ENCODE results near the gene GNAL. TPM values are rescaled to one million over a fixed set of nuclear protein-coding genes. Genes with fewer than 3 reads are reported as not detected.
"Not testable (repeated sequence)": the region's sequence is repeated elsewhere in the genome, so short reads cannot be mapped to it uniquely, and the experiment has no call there.

The GNAL gene
- total RNA-seq, 1 donor from 2014 or later: 49.8 TPM

DNA sequence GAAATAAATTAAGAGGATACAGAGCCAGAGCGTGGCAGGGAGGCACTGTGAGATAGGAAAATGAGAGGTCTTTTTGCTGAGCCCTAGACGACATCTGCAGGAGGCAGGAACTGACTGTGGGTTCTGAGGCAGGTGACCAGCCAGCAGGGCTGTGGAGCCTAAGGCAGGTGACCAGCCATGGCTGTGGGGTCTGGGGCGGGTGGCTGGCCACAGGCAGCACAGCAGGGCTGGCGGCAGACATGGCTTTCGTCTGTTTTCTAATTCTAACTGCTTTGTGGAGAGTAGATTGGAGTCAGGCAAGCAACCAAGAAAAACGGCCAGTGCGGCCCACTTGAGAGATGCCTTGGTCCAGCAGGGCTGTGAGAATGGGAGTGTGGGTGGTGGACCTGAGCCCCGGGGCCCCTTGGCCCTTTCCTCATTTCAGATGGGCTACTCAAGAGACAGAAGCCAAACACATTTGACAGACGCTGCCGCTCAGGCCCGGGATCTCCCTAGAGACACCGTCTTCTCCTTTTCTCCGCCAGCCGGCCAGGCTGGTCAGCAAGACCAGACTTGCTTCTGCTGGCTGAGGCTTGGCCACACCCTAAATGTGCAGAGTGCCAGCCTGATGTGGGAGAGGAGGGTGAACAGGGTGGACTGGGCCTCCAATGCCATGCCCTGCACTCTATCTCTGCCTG, 19.7 kb upstream of the GNAL start:
- DNase-seq: no peak

GRCh38 chr18:11669948-11670275, 19.2 kb upstream of the GNAL start:
- no peak for DNase-seq

DNA sequence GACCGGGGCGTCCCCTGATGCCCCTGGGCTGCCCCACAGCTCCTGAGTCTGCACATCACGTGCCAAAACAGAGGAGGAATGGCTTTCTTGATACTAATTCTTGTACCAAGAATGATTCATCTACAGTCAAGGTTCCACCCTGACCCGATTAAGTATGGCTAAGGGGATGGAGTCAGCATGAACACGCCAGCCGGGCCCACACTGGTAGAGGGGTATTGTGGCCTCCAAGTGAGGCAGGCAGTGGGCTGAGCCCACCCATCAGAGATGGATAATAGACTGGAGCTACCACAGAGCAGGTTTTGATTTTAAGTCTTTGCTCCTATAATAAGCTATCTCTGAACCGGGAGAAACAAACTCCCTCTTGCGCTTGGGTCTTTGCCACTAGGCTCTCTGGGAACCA, 17.9 kb upstream of the GNAL start:
- no peak for DNase-seq

DNA sequence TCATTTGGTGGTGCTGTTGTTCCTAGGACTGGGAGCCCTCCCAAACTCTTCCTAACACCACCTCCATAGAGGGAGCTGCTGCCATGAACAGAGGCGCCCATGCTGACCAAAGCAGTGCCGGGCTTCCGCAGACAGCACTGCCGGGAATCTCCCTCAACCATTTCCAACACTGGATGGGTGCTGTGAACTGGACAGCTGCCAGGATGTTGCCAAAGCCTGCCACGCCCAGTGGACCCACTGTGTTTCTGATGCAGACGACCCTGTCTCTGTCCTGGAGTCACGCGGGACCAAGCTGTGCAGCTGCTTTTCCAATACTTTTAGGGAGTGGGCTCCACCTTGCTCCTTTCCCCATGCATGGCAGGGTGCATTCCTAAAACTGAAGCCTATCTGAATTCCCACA, 16.9 kb upstream of the GNAL start:
- no peak for DNase-seq

DNA sequence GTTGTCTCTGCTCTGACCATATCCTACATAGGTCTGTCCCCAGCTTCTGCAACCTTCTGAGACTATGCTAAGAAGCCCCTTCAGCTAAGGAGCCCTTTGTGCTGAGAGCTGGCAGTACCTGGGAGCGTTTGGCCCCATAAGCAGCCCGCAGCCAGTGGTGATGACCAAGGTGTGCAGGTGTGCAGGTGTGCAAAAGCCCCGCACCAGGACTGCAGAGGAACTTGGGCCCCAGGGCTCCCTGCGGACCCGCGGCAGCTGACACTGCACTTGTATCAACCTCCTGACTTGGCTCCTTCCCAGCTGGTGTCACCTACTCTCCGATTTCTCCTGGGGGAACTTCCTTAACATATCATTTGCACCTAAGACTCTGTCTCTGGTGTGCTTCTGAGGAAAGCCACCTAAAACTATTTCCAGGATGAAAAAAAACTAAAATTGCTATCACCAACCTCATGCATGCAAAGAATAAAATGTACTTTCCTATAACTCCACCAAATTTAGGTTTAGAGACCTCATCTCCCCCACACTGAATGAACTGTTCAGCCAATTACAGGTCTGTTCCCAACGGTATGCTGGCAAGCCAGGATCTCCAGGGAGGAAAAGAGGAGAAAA, 16.1 kb upstream of the GNAL start:
- DNase-seq: no peak

- no peak for DNase-seq
These were observed 15.5 kb upstream of the GNAL start for GRCh38 chr18:11673560-11673959.

DNA sequence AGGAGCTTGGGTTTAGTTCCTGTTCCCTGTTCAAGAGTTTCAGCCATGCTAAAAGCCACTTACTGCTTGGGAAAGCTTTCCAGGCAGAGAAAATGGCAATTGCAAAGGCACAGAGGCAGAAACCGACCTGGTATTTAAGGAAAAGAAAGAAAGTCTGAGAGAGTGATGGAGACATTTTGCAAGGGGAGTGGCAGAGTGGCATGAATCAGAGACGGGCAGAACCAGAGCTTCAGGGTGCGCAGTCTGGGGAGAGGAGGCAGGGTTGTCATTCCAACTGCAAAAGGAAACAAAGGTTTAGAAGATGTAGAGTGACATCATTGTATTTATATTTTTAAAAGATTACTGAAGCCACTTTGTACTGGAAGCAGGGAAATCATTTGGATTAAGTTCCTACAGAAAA, 14.9 kb upstream of the GNAL start:
- DNase-seq: no peak

DNA sequence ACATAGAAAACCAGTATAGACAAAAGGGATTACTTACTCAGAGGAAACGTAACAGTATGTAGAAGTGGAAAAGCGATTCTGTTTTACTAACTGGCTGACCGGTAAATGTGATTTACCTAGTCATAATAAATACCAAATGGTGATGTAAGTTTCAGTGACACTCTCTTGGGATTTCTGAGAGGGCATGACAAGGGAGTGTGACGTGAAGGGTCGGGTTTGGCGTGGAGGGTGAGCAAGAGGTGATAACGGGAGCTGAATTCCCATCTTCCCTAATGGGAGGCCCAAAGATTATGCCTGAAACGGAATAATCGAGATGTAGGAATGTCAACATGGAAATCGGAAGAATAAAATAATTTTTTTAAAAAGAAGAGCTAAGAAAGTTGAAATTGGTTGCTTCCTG, 12.7 kb upstream of the GNAL start:
- DNase-seq: no peak

- DNase-seq: no peak
These were observed 12.2 kb upstream of the GNAL start for GRCh38 chr18:11676867-11677266.

DNA sequence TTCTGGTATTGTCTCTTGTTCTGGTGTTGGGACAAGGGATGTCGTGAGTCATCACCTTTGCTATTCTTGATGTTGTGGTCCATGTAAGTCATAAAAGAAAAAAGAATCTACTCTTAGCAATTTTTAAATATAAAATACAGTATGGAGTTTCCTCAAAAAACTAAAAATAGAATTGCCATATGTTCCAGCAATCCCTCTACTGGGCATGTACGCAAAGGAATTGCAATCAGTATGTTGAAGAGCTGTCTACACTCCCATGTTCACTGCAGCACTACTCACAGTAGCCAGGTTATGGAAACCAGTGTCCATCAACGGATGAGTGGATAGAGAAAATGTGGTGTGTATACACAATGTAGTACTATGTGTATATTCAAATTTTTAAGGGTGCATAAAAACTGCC, 10.9 kb upstream of the GNAL start:
- DNase-seq: no peak

- no peak for DNase-seq
These were observed 853 bp downstream of the GNAL start for GRCh38 chr18:11689669-11690565.

DNA sequence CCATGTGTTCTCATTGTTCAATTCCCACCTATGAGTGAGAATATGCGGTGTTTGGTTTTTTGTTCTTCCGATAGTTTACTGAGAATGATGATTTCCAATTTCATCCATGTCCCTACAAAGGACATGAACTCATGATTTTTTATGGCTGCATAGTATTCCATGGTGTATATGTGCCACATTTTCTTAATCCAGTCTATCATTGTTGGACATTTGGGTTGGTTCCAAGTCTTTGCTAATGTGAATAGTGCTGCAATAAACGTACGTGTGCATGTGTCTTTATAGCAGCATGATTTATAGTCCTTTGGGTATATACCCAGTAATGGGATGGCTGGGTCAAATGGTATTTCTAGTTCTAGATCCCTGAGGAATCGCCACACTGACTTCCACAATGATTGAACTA, 1.6 kb downstream of the GNAL start:
- DNase-seq: not testable (repeated sequence)

- DNase-seq: no peak
These were observed 6.7 kb downstream of the GNAL start for GRCh38 chr18:11695736-11696135.

DNA sequence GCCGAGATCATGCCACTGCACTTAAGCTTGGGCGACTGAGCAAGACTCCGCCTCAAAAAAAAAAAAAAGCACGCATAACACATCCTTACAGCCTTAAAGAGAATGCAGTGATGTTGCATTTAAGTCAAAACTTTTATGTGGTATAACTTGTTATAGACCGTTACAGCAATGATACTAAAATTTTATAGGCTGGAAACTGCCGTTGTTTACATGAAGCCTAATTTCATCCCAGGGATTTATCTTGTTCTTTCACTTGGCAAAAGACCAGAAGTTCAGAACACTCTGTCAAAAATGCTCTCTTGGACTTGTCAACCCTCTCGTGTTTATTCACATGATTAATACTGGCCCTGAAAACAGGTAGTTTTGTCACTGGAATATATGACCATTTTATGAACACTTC, 7.4 kb downstream of the GNAL start:
- DNase-seq: no peak

GRCh38 chr18:11700876-11701275, 11.8 kb downstream of the GNAL start:
- no peak for DNase-seq

GRCh38 chr18:11710578-11710977, 21.5 kb downstream of the GNAL start:
- DNase-seq: no peak

DNA sequence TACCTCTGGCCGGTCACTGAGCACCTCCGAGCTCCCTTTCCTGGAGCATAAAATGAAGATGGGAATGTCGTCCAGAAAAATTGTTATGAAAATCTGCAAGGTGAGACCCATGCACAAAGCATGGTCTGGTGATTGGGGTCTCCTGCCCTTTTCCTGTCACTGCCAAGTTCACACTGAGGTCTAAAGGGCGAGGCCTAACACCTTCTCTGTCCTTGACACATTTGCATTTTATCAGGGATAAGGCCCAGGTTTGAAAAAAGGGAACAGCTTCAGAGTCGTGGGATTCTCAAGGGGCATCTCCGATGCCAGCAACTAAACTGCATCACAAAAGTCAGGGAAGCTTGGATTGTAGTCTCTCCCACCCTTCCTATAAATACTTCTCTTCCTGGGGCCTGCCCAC, 24.7 kb downstream of the GNAL start:
- DNase-seq: no peak

GRCh38 chr18:11714244-11714918, 25.3 kb downstream of the GNAL start:
- DNase-seq: no peak

DNA sequence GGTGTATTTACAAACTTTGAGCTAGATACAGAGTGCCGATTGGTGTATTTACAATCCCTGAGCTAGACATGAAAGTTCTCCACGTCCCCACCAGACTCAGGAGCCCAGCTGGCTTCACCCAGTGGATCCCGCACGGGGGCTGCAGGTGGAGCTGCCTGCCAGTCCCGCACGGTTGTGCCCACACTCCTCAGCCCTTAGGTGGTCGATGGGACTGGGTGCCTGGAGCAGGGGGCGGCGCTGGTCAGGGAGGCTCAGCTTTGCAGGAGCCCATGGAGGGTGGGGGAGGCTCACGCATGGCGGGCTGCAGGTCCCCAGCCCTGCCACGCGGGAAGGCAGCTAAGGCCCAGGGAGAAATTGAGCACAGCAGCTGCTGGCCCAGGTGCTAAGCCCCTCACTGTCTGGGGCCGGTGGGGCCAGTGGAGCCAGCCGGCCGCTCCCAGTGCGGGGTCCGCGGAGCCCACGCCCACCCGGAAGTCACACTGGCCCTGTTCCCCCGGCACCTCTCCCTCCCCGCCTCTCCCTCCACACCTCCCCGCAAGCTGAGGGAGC, 27.8 kb downstream of the GNAL start:
- DNase-seq: not testable (repeated sequence)

DNA sequence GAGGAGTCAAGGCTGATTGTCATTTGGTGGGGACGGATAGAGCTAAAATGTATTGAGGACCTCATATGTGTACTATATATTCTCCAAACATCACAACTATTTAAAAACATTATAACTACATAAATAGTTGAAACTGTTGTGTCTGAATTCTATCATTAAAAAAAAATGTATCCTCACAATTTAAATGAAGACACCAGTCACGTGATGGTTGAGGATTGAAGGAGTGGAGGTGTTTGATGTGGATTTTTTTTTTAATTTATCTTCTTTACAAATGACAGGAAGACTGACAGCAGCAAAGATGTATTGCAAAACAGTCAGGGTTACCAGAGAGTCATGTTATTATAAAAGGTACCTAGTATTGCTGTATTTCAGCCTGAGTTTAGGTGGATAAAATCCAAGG, 30.0 kb downstream of the GNAL start:
- DNase-seq: no peak

GRCh38 chr18:11719621-11720020, 30.6 kb downstream of the GNAL start:
- DNase-seq: no peak

- no peak for DNase-seq
These were observed 32.7 kb downstream of the GNAL start for GRCh38 chr18:11721720-11722119.

DNA sequence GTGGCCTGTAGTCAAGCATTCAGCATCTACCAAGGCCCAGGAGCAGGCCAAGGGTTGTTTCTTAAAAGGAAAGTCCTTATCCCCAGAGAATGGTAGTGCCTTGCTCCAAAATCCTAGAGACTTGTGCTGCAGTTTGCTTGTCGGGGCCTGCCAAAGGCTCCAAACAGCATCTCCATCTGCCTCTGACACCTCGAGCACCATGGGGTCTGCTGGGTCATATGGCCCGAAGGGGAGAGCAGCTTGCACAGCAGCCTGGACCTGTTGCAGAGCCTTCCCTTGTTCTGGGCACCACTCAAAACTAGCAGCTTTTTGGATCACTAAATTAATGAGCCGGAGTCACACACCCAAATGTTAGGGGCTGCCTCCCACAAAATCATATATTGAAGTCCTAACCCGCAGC, 35.7 kb downstream of the GNAL start:
- DNase-seq: no peak

Data from occipital lobe (tissue), 2 donors.